ENCODE data around the gene IFIT1B. TPM values are rescaled to one million over a fixed set of nuclear protein-coding genes. Genes with fewer than 3 reads are reported as not detected.

Gene IFIT1B
- total RNA-seq, 4 donors from 2014 or later: not detected

DNA sequence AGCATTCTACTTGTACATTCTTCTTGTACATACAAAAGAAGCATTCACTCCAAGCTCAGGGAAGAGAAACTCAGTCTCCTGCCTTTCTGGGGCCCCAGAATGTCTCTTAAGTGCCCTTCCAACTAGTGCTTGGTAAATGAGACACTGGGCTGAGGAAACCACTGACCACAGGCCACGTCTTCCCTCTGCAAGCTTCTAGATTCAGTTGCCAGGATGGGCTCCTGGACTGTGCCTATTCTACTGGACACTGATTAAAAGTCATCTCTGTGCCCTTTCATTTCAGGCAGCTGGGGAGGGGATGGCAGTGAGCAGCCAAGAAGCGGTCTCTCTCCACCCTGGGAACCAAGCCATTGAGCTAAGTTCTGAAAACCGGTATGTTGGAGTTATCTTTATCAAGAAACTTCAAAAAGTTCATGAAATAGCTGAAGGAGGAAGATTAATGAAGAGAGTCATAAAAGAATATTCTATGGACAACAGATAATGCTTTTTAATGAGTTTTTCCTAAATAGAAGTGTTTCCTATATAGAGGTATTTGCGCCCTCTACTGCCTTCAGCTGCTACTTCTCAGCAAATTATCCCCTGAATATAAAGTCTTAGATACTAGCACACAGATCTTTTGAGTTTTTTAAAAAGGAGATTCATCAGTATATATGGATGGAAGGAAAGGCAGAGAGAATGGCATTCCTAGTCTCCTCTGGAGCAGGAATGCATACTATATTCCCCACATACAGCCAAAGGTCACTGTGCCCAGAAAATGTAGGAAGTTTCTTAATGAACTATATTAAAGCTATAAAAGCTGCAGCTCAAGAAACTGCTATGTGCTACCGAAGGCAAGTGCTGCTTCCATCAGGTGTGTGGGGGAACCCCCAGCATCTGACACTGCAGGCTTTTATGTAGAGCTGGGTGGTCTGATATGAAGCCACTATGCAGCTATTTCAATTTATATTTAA lies 8.4 kb upstream of the IFIT1B start:
- Histone ChIP-seq H3K4me3 (replicated peaks in 1 of 3) (no peak overlapping the region), H3K27ac (no peak overlapping the region), H3K36me3 (no peaks in the 10 kb centered on the region), H3K27me3 (no peaks in the 10 kb centered on the region), H3K4me1 (peaks cover 16 to 27% of the 10 kb centered on the region in 2 donors), H3K9me3 (no peaks in the 10 kb centered on the region)
- intact Hi-C loops (cut with DNase I): no loop called here
- no peak for TF ChIP-seq POLR2A (IDR thresholded peaks at IDR 0.05)
- TF ChIP-seq, protein P1, sequence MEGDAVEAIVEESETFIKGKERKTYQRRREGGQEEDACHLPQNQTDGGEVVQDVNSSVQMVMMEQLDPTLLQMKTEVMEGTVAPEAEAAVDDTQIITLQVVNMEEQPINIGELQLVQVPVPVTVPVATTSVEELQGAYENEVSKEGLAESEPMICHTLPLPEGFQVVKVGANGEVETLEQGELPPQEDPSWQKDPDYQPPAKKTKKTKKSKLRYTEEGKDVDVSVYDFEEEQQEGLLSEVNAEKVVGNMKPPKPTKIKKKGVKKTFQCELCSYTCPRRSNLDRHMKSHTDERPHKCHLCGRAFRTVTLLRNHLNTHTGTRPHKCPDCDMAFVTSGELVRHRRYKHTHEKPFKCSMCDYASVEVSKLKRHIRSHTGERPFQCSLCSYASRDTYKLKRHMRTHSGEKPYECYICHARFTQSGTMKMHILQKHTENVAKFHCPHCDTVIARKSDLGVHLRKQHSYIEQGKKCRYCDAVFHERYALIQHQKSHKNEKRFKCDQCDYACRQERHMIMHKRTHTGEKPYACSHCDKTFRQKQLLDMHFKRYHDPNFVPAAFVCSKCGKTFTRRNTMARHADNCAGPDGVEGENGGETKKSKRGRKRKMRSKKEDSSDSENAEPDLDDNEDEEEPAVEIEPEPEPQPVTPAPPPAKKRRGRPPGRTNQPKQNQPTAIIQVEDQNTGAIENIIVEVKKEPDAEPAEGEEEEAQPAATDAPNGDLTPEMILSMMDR (IDR thresholded peaks at IDR 0.05): peak in 4 of 6 experiments; percentile 16 to 35 (median 33)
- 72 to 73% methylated on average over 5 of the region's 5 CpGs for WGBS, 2 donors
- DNase-seq: no peak

DNA sequence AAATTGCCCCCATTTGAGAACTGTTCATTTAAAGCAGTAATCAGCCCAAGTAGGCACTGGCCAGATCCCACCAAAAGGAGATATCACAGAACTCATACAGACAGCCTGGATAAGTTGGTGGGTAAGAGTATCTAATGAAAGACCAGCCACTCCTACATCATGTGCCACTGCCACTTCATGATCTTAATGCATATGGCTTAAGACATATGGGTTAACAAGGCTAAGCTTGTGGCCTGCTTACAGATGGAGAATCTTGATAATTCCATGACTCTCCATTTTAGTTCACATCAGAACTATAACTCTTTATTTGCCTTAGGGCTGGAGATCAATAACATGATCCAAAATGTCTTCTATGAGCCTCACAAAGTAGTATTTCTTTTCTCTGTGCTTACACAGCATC lies 6.8 kb upstream of the IFIT1B start:
- Histone ChIP-seq H3K27ac (no peak overlapping the region), H3K4me3 (replicated peaks in 1 of 3) (no peak overlapping the region), H3K4me1 (peaks cover 24 to 37% of the 10 kb centered on the region in 2 donors), H3K27me3 (no peaks in the 10 kb centered on the region), H3K36me3 (no peaks in the 10 kb centered on the region), H3K9me3 (no peaks in the 10 kb centered on the region)
- TF ChIP-seq, protein P1 (IDR thresholded peaks at IDR 0.05): no peak
- no peak for TF ChIP-seq POLR2A (IDR thresholded peaks at IDR 0.05)
- intact Hi-C loops (cut with DNase I): no loop called here
- DNase-seq: no peak

DNA sequence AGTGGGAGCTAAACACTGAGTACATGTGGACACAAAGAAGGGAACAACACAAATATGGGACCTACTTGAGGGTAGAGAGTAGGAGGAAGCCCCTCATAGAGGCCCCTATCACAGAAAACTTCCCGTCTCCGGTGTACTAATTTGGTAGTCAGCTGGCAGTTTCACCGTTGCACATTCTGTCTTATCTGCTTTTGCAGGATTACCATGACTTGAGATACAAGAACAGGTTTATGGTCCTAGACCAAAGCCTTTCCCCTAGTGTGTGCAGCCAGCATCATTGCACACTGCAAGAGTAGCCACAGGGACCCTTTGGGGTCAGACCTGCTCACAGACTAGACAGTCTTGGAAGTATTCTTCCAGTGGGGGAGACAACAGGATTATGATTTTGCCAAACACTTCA lies 5.9 kb upstream of the IFIT1B start:
- no peak for TF ChIP-seq POLR2A (IDR thresholded peaks at IDR 0.05)
- TF ChIP-seq, protein P1 (IDR thresholded peaks at IDR 0.05): no peak
- Histone ChIP-seq H3K9me3 (no peaks in the 10 kb centered on the region), H3K4me3 (replicated peaks in 1 of 3) (no peak overlapping the region), H3K36me3 (no peaks in the 10 kb centered on the region), H3K4me1 (peaks cover 24 to 37% of the 10 kb centered on the region in 2 donors), H3K27me3 (no peaks in the 10 kb centered on the region), H3K27ac (no peak overlapping the region)
- WGBS, 2 donors: 97% methylated on average over 3 of the region's 3 CpGs
- no peak for DNase-seq
- intact Hi-C loops (cut with DNase I): no loop called here

DNA sequence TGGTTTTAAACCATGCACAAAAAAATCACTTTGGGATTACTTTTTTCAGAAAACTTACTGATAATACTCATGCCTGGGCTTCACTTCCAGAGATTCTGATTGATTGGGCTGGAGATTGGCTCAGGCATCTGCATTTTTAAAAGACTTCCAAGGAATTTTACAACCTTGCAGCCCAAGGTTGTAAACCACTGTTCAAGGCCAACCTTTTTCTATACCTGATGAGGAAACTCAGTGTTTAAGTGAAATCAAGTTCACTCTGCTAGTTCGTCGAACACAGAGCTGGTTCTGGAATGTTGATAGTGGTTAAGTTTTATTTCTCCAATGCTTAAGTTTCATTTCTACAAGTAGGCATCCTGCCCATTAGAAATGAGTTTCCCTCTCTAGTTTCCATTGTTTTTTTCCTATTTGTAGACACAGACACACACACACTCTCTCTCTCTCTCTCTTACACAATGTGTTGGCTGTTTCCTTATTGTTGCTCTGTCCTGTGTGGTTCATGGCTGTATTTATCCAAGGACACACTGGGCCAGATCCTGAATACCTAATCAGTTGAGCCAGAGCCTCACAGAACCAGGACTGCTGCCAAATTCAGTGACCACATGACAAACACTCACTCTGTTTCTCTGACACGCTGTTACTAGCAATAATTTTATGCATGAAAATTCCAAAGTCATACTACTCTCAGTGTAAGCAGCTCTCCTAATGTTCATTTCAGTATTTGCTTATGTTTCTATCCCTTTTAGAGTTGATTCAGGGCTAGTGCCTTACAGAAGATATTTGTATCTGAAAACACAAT lies 3.7 kb upstream of the IFIT1B start:
- peak in 1 of 2 donors; percentile 17 for TF ChIP-seq POLR2A (IDR thresholded peaks at IDR 0.05)
- TF ChIP-seq, protein P1 (IDR thresholded peaks at IDR 0.05): no peak
- H3K4me1 ChIP-seq: peaks cover 17 to 26% of the 10 kb centered on the region in 2 donors
- H3K27ac ChIP-seq: peak overlapping the region; percentile 80 to 92 (median 92)
- no peak overlapping the region for H3K4me3 ChIP-seq (replicated peaks in 1 of 3)
- 22 to 24% methylated on average over 3 of the region's 3 CpGs for WGBS, 2 donors
- no peaks in the 10 kb centered on the region for H3K27me3 ChIP-seq
- H3K9me3 ChIP-seq: no peaks in the 10 kb centered on the region
- intact Hi-C loops (cut with DNase I): no loop called here
- no peaks in the 10 kb centered on the region for H3K36me3 ChIP-seq
- DNase-seq: peak; percentile 89 to 92

Measured in thyroid gland (tissue), 4 donors.